ENCODE measurements around the gene DAND5. TPM values are rescaled to one million over a fixed set of nuclear protein-coding genes. Genes with fewer than 3 reads are reported as not detected.
A peak's percentile ranks its signal among the peaks of the same experiment; 100 is the strongest.

The DAND5 gene
- total RNA-seq, 1 donor: not detected

- no peak for TF ChIP-seq CTCF (IDR thresholded peaks at IDR 0.05; ENCODE audit: extremely low read depth, low read depth, low read length)
- Histone ChIP-seq H4K20me1 (ENCODE audit: insufficient read depth, low read length) (peaks cover 41% of the 10 kb centered on the region), H3K79me2 (ENCODE audit: insufficient read depth, low read length) (peaks cover 50% of the 10 kb centered on the region), H3K36me3 (ENCODE audit: insufficient read depth, low read length) (peaks cover 37% of the 10 kb centered on the region), H3K27ac (ENCODE audit: low read depth, low read length) (peak within 1 kb of the TSS; percentile 87), H3K4me1 (ENCODE audit: insufficient read depth, low read length) (peaks cover 29% of the 10 kb centered on the region), H3K4me3 (ENCODE audit: insufficient read depth, low read length) (peak within 1 kb of the TSS; percentile 100), H2AFZ (ENCODE audit: low read length) (peak within 1 kb of the TSS; percentile 94), H3K9me3 (ENCODE audit: low read depth, low read length) (no peaks in the 10 kb centered on the region), H3K27me3 (ENCODE audit: insufficient read depth, low read length) (no peaks in the 10 kb centered on the region), H3K4me2 (ENCODE audit: insufficient read depth, low read length) (peak within 1 kb of the TSS; percentile 93)
- peak; percentile 99 for DNase-seq (ENCODE audit: insufficient read length, low spot score, missing footprints)
These were observed 31.2 kb upstream of the DAND5 start, which contains the start of gene CALR for GRCh38 chr19:12937927-12938778. Gene CALR, plus strand, starts transcription at chr19:12938609. Its CDS starts 71 bp downstream, at chr19:12938680.

GRCh38 chr19:12938779-12939601, 30.4 kb upstream of the DAND5 start:
- peaks cover 50% of the 10 kb centered on the region for H3K79me2 ChIP-seq (ENCODE audit: insufficient read depth, low read length)
- peak overlapping the region; percentile 100 for H3K4me3 ChIP-seq (ENCODE audit: insufficient read depth, low read length)
- peak overlapping the region; percentile 87 for H3K27ac ChIP-seq (ENCODE audit: low read depth, low read length)
- H3K9me3 ChIP-seq (ENCODE audit: low read depth, low read length): no peaks in the 10 kb centered on the region
- TF ChIP-seq CTCF (IDR thresholded peaks at IDR 0.05; ENCODE audit: extremely low read depth, low read depth, low read length): no peak
- H3K36me3 ChIP-seq (ENCODE audit: insufficient read depth, low read length): peaks cover 44% of the 10 kb centered on the region
- H3K27me3 ChIP-seq (ENCODE audit: insufficient read depth, low read length): no peaks in the 10 kb centered on the region
- peaks cover 47% of the 10 kb centered on the region for H4K20me1 ChIP-seq (ENCODE audit: insufficient read depth, low read length)
- peaks cover 29% of the 10 kb centered on the region for H3K4me1 ChIP-seq (ENCODE audit: insufficient read depth, low read length)
- H3K4me2 ChIP-seq (ENCODE audit: insufficient read depth, low read length): peak overlapping the region; percentile 93
- H2AFZ ChIP-seq (ENCODE audit: low read length): no peak overlapping the region
- peak; percentile 94 for DNase-seq (ENCODE audit: insufficient read length, low spot score, missing footprints)

- Histone ChIP-seq H3K4me1 (ENCODE audit: insufficient read depth, low read length) (peaks cover 29% of the 10 kb centered on the region), H2AFZ (ENCODE audit: low read length) (no peak overlapping the region), H3K9me3 (ENCODE audit: low read depth, low read length) (no peaks in the 10 kb centered on the region), H3K27ac (ENCODE audit: low read depth, low read length) (peak overlapping the region; percentile 87), H3K4me2 (ENCODE audit: insufficient read depth, low read length) (peak overlapping the region; percentile 93), H3K79me2 (ENCODE audit: insufficient read depth, low read length) (peaks cover 50% of the 10 kb centered on the region), H4K20me1 (ENCODE audit: insufficient read depth, low read length) (peaks cover 51% of the 10 kb centered on the region), H3K4me3 (ENCODE audit: insufficient read depth, low read length) (peak overlapping the region; percentile 100), H3K36me3 (ENCODE audit: insufficient read depth, low read length) (peaks cover 55% of the 10 kb centered on the region), H3K27me3 (ENCODE audit: insufficient read depth, low read length) (no peaks in the 10 kb centered on the region)
- no peak for TF ChIP-seq CTCF (IDR thresholded peaks at IDR 0.05; ENCODE audit: extremely low read depth, low read depth, low read length)
- peak; percentile 10 for DNase-seq (ENCODE audit: insufficient read length, low spot score, missing footprints)
These were observed 29.4 kb upstream of the DAND5 start for GRCh38 chr19:12939975-12940423.

All from osteoblast (primary cell).